NOMO-1 treated with DMSO at 0.1 percent for 48 hours (cell line): ENCODE results near the gene SPATS2L.

Experiments used
- DNase-seq: peaks from one replicate; lab custom pipeline; 2025; ENCODE audit not compliant: unreplicated experiment; lab: John Stamatoyannopoulos, UW

The SPATS2L gene

GRCh38 chr2:200461846-200462710 lies 155.6 kb downstream of the SPATS2L start:
- no peak for DNase-seq

GRCh38 chr2:200463452-200463851 lies 157.0 kb downstream of the SPATS2L start:
- no peak for DNase-seq

GRCh38 chr2:200466425-200467418 lies 160.2 kb downstream of the SPATS2L start:
- no peak for DNase-seq

- DNase-seq = no peak
These were observed 161.6 kb downstream of the SPATS2L start for GRCh38 chr2:200467806-200468681.

GRCh38 chr2:200469708-200470211 lies 163.3 kb downstream of the SPATS2L start:
- no peak for DNase-seq

GRCh38 chr2:200470230-200470629 lies 163.7 kb downstream of the SPATS2L start:
- DNase-seq = no peak

- DNase-seq = peak; percentile 26
These were observed 164.9 kb downstream of the SPATS2L start for GRCh38 chr2:200471324-200471848.

GRCh38 chr2:200471928-200472645 lies 165.6 kb downstream of the SPATS2L start:
- DNase-seq = no peak

- no peak for DNase-seq
These were observed 166.5 kb downstream of the SPATS2L start for GRCh38 chr2:200472853-200473464.

- DNase-seq = no peak
These were observed 169.3 kb downstream of the SPATS2L start for GRCh38 chr2:200475795-200476194.

GRCh38 chr2:200476836-200477235 lies 170.3 kb downstream of the SPATS2L start:
- no peak for DNase-seq

- no peak for DNase-seq
These were observed 171.2 kb downstream of the SPATS2L start for GRCh38 chr2:200477667-200478131.

- no peak for DNase-seq
These were observed 173.3 kb downstream of the SPATS2L start for GRCh38 chr2:200479692-200480265.

GRCh38 chr2:200482194-200482593 lies 175.7 kb downstream of the SPATS2L start:
- DNase-seq = no peak

- no peak for DNase-seq
These were observed 177.3 kb downstream of the SPATS2L start for GRCh38 chr2:200483729-200484198.

- no peak for DNase-seq
These were observed 178.4 kb downstream of the SPATS2L start for GRCh38 chr2:200484934-200485333.

GRCh38 chr2:200486529-200486928 lies 180.0 kb downstream of the SPATS2L start:
- DNase-seq = no peak

- no peak for DNase-seq
These were observed 181.7 kb downstream of the SPATS2L start for GRCh38 chr2:200488169-200488568.

- DNase-seq = no peak
These were observed 183.5 kb downstream of the SPATS2L start for GRCh38 chr2:200490001-200490400.
